Measurements from ENCODE around the gene MRPL53.
A peak's percentile ranks its signal among the peaks of the same experiment; 100 is the strongest.
"Not testable (repeated sequence)": the region's sequence is repeated elsewhere in the genome, so short reads cannot be mapped to it uniquely, and the experiment has no call there.

Gene MRPL53

DNA sequence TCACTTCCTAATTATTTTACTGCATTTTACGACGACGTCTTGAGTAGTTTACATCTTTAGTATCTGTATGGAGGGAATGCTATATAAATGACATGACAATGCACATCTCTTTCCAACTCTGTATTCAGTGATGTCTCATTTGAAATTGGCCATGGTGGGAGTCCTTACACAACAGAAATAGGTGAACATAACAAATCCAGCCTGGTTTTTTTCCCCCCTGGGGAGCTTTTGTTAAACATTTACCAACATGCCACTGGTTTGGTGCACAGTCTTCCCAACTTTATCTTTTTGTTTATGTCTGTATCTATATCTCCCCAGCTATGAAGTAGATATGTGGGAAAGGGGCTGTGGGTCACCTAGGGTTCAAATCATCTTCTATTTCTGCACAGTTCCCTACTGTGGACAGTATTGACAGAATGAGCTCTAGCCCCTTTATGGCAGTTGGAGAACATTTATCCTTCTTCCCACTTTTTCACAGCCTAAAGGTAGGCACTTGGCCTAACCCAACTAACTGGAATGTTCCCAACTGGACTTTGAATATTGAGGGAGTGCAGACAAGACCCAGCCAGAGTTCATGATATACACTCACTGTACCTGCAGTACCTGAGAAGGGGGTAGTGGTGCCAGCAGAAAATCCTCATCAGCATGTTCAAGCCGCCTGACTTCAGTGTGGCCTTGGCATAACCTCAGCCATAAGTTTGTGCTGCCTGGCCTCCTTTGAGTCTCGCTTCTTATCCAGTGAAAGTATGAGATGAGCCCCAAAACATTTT lies 25.1 kb downstream of the MRPL53 start:
- no peak for DNase-seq

DNA sequence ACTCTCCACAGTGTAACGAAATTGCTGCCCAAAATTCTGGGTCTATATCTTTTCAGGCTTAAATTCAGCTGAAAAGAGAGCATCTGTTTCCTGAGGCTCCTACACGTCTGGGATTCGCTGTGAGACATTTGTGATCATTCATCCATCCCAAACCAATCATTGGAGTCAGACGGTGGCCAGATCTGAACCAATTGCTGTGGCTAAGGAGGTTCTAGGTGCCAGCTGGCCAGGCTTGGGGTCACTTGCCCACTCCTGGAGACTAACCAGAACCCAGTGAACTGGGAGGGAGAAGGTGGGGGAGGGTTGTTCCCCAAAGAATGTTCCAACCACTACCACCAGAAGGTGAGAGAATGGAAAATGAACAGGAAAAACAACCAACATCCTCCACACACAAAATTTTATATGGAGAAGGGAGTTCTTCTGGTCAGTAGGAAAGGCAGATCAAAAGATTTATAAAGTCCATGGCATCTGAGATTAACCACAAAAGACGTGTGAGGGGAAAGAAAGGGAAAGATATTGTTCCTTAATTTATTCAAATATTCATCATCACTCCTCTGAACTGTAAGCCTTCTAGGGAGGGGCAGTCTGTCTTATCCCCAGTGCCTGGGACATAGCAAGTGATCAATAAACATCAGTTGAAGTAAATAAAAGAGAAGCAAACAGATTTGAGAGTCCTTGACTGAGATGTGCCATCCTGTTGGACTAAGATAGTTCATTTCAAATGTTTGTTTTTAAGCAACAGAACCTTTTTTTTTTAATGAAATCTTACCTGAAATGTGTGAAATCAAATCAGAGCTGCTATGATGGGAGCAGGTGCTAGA lies 27.8 kb downstream of the MRPL53 start:
- DNase-seq, result no peak

DNA sequence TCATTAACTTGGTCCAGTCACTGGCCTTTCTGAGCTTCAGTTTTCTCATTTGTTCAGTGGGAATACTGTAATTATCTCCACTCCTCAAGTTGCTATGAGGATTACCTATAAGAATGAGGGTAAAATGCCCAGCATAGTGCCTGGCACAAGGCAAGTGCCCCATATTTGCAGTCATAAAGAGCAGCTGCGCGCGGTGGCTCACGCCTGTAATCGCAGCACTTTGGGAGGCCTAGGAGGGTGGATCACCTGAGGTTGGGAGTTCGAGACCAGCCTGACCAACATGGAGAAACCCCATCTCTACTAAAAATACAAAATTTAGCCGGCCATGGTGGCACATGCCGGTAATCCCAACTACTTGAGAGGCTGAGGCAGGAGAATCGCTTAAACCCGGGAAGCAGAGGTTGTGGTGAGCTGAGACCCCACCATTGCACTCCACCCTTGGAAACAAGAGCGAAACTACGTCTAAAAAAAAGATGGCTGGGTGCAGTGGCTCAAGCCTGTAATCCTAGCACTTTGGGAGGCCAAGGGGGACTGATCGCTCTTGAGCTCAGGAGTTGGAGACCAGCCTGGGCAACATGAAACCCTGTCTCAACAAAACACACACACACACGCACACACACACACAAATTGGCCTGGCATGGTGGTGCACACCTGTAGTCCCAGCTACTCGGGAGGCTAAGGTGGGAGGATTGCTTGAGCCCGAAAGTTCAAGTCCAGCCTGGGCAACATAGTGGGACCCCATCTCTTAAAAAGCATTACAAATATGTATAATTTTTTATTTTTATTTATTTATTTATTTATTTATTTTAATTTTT lies 29.8 kb downstream of the MRPL53 start:
- DNase-seq, result not testable (repeated sequence)

DNA sequence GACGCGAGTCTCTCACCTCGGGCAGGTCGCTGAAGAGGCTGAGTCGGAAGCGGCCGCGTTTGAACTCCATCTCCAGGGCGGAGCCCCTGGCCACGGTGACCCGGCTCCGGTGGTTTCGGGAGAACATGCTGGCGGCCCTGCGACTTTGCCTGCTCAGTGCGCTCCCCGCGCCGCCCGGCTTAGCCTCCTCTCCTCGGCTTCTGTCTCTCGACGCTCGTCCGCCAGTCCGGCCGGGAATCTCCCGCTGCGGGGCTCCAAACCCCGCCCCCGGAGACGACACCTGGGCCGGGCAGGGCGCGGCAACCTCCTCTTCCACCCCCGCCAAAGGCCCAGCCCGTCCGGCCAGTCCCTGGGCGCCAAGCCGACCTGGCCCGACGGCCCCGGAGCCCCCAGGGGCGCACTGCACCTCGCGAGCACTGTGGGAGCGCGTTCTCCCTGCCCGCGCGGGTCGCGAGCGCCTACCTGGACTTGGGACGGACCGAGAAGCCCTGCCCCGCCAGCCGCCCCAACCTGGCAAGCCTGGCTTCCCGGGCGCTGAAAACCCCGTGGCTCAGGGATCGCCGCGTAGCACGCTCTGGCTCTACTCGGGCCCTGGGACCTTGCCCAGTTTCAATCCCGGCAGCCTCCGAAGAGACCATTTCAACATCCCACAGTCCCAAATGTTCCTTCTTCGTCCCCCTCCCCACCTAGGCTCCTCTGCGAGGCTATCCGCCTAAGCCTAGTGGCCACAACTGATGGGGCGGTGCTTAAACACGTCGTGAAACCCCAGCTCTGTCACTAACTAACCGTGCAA lies 30.6 kb downstream of the MRPL53 start, which contains the start of gene RTKN:
Gene RTKN (minus strand): TSS at position 248 of the 793 bp plus-strand sequence. CDS start 121 bp downstream, at position 127.
- no peak for DNase-seq

DNA sequence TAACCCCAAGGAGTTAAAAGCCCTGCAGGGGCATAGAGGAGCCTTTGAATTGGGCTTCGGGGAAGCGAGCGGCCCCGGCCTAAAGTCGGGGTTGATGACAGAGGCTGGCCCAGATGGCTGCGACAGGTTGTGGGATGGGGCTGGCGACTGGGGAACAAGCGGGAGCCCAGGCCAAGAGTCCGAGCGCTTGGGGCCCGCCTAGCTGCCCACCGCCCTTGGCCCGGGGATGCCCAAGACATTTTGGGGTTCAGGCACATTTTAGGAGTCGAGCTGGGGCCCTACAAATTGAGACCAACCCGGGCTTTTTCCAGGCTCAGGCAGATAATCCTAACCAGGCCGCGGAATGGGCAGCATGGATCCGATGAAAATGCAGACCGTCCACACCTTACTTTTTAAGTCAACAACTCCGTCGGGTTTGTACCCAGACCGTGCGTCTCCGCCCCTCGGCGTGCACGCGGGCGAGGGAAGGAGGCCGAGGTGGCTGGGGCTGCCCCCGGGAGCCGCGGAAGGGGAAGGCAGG lies 31.2 kb downstream of the MRPL53 start:
- no peak for DNase-seq

DNA sequence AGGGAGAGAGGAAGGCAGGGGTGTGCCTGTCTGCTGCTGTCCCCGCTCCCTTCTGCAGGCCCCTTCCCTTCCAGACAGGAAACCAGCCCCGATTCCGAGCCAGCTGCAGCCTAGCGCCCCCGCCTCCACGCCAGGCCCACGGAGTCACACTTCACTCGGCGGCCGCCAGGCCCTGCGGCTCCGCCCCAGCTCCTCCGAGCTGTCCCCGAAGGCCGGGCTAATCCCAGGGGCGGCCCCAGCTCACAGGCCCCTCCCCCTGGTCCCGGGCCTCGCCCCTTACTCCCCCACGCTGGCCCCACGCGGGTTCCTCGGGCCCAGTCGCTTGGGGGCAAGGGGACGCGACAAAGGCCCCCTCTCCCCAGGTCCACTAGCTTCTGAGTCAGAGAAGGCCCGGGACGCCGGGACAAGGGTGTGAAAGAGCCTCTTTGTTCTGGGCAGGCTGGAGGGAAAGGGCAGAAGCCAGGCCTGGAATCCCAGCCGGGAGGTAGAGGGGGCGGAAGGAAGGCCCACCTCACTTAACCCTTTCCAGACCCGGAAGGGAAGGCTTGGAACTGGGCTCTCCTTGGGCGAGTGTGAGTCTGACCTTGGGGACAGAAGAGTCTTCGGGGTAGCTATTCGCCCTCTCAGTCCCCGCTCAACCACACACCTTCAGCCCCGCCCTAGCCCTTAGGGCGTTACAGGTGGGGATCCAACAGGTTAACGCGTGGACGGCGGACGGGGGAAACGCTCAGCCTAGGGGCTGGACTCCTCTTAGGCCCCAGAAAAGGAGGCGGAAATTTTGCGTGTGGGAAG lies 31.9 kb downstream of the MRPL53 start:
- peak; percentile 42 to 54 for DNase-seq

DNA sequence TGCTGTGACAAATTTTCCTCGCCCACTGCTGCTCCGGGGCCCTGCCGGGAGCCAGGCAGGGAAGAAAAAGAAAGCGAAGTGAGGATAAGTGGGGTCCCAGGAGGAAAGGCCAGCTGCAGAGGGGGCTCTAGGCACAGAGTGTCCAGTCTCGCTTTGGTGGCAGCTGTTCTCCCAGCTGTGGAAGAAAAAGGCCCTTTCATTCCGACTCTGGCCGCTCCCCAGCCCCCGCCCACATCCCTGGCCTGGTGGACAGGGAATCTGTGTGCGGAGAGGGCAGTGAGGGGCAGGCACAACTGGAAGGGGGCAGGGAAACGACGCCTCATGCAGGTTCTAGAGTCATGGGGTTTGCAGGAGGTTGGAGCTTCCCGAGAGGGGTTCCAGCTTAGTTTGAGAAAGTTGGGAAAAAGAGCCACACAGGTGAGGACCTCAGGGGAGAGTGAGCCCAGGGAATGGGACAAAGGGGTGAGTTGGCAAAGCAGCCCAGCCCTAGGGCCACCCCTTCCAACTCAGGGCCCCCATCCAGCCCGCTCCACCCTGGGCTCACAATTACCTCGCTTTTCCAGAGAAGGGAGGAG lies 32.6 kb downstream of the MRPL53 start:
- no peak for DNase-seq

DNA sequence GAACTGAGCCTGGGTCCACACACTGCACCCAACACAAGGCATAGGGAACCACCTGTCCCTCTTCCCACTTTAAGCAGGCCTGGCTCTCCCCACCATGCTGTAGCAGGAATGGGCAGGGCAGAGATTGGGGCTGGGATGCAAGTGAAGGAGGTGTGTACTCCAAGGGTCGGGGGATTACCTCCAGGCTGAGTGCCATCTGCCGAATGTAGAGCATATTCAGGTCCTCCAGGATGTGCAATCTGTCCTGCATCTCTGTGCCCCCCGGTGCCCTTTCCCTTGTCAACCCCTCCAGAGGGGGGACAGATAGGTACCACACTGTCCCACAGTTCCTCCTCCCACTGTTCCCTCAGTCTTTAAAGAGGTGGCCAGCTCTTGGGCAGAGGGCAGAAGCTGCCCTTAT lies 33.1 kb downstream of the MRPL53 start:
- no peak for DNase-seq

DNA sequence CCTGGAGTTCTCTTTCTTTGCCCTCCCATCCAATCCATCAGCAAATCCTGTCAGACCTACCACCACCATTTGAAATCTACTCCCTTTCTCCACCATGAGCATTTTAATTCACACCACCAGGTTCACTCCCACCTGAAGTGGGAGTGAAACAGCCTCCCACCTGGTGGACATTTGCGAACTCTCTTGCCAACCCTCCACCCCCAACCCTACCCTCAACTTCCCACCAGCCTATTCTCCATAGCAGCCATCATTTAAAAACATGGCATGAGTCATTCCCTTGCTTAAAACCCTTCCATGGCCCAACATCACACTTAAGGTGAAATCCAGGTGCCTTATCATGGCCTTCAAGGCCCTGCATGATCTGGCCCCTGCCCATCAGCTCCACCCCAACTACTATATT lies 34.2 kb downstream of the MRPL53 start:
- no peak for DNase-seq

DNA sequence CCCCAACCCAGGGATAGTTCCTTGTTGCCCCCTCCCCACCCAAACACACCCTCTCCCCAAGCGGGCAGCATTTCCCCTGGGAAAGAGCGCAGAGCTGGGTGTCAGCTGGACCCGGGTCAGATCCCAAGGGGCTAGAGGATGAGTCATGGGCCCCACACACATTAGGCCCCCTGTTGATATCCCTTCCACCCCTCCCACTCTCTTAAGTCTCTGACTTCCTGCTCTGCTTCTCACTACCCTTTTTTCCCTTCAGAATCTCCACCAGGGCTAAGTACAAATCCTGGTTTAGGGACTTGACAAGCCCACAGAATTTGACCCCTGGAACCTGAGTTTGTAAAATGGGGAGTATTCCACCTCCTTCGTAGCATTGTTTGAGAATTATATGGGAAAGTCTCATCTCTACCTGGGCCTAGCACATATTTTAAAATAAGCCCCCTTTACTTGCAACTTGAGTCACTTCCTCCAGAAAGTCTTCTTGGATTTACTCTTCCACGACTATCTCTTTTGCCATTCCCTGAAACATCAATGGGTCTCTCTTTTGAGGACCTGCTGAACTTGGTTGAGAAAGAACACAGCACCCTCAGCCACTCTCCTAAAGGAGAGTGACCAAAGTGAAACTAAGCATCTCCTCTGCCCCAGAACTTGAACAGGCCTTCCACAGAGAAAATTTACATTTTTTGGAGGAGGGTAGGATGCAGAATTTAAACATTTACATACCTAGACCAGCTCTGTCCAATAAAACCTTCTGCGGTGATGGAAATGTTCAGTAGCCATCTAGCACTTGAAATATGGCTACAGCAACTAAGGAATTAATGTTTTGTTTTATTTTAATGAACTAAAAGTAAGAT lies 35.4 kb downstream of the MRPL53 start:
- no peak for DNase-seq

DNA sequence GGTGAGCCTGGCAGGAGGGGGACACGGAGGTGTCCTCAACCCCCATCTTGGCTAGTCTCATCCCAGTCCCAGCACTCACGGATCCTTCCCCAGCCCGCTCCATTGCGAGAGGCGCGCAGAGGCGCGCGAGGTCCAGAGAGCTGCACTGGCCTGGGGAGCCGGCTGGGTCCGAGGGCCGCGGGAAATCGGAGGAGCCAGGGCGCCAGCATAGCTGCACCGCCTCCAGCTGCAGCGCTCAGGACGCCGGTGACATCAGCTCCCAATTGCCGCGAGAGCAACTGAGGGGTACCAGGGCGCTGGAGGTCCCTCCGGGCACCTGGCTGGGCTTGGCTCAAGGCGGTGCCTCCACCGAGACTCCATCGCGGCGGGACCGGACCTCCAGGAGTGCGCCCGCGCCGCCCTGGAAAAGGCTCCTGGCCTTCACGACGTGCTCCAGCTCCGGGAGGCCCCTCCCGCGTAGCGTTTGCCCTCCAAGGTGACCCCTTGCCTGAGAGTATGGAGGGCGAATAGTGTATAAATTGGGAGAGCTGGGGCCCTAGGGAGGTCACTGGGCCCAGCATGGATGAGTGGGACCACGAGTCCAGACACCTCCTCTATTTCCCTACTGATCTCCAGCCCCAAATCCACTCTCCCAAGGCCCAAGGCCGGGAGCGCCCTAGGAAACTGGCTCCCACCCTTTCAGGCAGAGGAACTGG lies 36.2 kb downstream of the MRPL53 start:
- DNase-seq, result no peak

DNA sequence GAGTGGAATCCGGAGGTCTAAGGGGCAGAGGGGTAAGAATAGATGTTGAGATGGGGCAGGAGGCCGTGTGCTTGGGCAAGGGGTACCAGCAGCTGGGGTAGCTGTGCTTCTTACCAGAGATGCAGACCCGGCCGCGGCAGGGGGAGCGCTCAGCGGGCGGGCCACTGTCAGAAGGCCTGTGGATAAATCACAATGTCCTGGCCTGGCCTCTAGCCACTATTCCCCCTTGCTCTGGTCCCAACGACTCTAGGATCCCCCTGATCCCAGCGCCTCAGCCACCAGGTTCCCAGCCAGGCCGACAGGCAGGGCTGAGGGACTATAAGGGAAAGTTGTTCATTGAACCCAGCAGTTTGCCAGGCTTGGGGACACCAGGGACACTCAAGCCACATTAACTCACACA lies 42.0 kb downstream of the MRPL53 start:
- no peak for DNase-seq

DNA sequence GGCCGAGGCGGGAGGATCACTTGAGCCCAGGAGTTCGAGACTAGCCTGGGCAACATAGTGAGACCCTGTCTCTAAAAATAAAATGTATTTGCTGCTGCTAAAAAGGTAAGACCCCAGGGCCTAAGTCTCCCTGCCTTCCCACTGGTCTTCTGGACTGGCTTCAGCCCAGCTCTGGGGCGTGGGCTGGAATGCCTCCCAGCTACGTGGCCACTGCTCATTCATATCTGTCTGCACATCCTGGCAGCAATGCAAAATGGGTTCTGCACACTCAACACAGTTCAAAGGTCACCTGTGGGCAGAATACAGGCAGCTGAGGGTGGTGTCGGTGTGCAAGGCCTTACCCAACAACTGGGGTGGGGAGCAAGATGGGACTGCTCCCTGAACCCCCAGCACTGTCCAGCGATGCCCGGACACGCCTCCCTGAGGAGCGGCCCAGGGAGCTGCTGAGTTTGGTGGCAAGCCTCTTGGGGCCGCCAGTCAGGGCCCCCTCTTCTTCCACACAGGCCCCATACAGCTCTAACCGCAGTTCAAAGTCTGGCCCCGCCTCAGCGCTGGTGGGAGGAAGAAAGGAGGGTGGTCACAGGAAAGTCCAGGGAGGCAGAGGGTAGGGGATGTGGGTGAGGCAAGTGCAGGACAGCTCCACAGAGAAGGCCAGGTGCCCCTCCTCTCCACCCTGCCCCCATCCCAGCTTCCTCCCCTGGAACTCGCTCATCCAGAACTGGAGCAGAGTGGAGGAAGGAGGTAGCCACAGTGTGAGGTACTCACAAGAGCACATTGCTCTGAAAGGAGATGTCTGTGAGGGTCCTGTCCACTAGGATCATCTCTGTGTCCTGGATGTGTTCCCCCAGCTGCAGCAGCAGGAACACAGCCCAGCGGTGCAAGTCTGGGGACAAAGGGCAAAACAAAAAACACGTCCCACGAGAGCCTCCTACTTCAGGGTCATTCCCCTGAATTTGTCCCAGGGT lies 42.7 kb downstream of the MRPL53 start:
- DNase-seq, result no peak

DNA sequence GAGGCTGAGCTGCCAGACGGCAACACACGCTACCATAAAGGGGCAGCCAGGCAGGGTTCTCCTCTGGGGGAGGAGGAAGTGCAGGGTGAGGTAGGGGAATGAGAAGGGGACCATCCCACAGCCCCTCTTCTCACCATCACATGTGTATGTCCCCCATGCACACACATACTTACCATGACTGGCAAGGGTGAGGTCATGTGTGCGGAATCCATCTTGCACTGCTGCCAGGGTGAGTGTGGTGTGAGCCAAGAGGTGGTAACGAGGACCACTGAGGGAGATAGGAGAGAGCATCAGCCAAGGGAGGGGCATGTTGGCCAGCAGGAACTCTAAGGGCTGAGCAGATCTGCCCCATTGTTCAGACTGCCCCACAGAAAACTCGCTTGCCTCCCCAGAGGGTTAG lies 43.8 kb downstream of the MRPL53 start:
- DNase-seq, result no peak

DNA sequence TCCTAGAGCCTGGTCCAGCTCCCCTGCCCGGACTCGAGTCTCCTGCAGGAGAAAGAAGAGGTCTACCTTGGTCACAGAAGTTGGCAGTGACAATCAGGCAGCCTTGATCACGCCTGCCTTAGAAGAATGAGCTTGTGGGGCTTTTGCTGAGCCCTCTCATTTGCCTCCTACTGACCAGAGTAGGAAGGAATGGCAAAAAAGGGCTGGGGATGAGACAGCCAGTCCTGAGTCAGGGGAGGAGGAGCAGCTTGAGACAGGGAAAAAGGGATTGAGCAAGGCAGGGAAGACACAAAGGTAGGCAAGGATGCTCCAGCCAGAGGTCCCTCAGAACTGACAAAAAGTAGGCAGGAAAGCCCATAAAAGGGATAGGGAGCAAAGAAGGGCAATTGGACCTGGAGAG lies 44.9 kb downstream of the MRPL53 start:
- no peak for DNase-seq

DNA sequence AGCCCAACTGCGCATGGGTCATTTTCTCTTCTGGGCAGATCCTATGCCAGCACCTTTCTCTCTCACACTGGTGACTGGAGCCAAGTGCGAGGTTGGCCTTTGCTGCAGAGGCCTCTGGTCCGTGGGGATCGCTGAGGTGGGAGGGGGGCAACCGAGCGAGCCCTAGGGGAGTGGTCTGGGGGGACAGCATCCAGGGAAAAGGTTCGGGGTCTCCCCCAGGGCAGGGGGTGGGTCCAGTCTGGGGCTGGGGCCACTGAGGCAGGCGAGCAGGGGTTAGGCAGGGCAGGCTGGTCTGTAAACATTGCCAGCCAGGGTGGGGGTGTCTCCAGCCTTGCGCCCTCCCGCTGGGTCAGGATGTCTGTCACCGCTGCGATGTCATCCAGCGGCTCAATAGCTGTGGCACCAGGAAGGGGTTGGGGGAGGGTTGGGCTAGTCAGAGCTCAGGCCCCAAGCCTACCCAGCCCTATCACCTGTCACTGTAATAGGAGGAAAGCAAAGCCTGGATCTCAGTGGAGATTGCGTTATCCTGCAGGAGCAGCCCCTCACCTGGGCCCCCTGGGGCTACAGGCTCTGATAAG lies 46.2 kb downstream of the MRPL53 start:
- DNase-seq, result no peak

DNA sequence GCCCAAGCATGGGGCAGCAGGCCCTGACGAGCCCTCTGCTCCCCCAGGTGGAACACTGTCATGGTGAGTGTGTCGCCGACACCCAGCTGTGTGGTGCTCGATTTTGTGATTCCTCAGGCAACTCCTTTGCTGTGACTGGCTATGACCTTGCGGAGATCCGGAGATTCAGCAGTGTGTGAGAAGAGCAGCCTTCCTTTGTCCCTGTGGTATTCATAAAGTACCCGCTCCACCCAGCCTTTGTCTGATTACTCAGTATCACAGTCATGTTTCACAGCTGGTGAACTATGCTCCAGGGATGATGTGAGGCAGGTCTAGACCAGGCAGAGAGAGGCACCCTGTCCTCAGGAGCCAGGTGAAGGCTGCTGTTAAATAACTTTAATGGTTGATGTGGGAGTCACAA lies 47.0 kb downstream of the MRPL53 start:
- DNase-seq, result no peak

DNA sequence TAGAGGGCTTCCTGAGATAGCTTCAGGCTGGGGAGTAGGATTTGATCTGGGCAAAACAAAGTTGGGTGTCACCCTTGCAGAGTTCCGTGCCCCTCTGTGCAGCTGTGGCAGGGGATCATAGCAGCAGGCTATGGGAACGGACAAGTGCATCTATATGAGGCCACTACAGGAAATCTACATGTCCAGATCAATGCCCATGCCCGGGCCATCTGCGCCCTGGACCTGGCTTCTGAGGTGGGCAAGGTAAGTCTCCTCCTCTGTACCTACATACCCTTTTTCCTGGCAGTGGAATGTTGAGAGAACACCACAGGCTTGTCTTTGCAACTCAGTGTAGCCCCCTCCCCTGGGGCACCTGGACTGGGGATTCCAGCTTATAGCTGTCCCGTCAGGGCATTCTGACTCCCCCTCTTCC lies 47.5 kb downstream of the MRPL53 start:
- DNase-seq, result no peak
